Adrenal gland (tissue), 5 donors: ENCODE results near the gene KLK15.
"Not testable (repeated sequence)": the region's sequence is repeated elsewhere in the genome, so short reads cannot be mapped to it uniquely, and the experiment has no call there.

ENCODE experiments used
- CTCF ChIP-seq, 6 experiments: fragments of 450-650 bp in 4 of 6; fragments of 200-600 bp in 2 of 6; sonication (generic) in 1 of 6; IDR thresholded peaks; 1 replicate in 5 of 6; 2 replicates in 1 of 6; pipeline versions ENCODE4 v1.5.1 to v1.8.0; 2016 to 2021; ENCODE audit warnings: antibody characterized with exemption in 6 of 6, mild to moderate bottlenecking in 2 of 6, moderate library complexity in 1 of 6
- POLR2A ChIP-seq, 2 donors: fragments of 450-650 bp; IDR thresholded peaks; one replicate each; pipeline ENCODE4 v1.6.1; 2017; ENCODE audit warnings: antibody characterized with exemption in 2 of 2, mild to moderate bottlenecking in 2 of 2, moderate library complexity in 1 of 2
- donor health status: DM: no; HTN: no; CAD: no.

- not testable (repeated sequence) for TF ChIP-seq CTCF, POLR2A (IDR thresholded peaks at IDR 0.05)
Measured at GRCh38 chr19:50783848-50784152, 49.6 kb downstream of the KLK15 start.
